ENCODE data around the gene TMCC3.

DNA sequence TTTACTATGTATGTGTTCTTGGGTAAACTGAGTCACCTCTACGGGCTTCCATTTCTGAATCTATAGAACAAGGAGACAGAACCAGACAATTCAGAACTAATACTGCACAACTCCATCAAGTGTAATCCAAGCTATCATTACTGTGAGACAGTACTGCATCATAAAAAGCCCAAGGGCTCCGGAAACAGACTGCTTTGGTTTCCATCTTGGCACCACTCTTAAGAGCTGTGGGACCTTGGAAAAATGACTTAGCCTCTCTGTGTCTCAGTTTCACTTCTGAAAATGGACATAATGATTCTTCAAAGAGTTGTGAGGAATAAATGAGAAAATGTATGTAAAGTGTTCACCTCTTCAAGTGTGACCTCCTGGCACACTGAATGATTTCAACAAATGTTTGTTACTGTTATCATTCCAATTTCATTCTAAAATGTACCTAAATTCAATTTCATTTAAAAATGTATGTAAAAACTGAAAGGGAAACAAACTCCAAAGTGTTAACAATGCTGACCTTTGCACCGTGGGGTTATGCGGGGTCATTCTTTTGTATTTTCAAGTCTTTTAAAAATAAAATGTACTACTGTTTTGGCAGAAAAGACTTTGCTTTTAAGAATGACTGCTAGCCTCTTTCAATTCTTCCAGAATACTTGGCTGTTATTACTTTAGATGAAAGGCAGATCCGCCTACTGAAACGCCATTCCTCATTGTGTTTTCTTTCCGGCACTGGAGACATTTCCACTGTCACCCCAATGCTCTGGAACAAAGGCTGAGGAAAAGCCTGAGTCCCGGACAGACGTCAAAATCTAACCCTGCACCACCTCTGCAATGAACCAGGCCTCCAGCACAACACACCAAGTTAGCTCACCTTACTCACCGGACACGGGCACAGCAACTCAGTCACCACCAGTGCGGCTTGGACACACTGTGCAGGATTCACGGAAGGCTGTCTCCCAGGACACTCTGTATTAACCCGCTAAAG is 62.8 kb downstream of the TMCC3 start:
- no peak for TF ChIP-seq MYNN (IDR thresholded peaks at IDR 0.05)
- TF ChIP-seq MYNN (CRISPR knock-in tag; IDR thresholded peaks at IDR 0.05) = no peak
- no peak for TF ChIP-seq XRCC4 (IDR thresholded peaks at IDR 0.05; ENCODE audit: extremely low read depth, insufficient read depth, insufficient read length)
- TF ChIP-seq, protein P1, sequence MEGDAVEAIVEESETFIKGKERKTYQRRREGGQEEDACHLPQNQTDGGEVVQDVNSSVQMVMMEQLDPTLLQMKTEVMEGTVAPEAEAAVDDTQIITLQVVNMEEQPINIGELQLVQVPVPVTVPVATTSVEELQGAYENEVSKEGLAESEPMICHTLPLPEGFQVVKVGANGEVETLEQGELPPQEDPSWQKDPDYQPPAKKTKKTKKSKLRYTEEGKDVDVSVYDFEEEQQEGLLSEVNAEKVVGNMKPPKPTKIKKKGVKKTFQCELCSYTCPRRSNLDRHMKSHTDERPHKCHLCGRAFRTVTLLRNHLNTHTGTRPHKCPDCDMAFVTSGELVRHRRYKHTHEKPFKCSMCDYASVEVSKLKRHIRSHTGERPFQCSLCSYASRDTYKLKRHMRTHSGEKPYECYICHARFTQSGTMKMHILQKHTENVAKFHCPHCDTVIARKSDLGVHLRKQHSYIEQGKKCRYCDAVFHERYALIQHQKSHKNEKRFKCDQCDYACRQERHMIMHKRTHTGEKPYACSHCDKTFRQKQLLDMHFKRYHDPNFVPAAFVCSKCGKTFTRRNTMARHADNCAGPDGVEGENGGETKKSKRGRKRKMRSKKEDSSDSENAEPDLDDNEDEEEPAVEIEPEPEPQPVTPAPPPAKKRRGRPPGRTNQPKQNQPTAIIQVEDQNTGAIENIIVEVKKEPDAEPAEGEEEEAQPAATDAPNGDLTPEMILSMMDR (IDR thresholded peaks at IDR 0.05 in 2 of 3, conservative IDR thresholded peaks at IDR 0.05 in 1 of 3; ENCODE audit: insufficient read depth in 2 of 3, low read depth in 1 of 3, low read length in 3 of 3) = no peak
- no peak for TF ChIP-seq SRF (CRISPR knock-in tag; IDR thresholded peaks at IDR 0.05)
- TF ChIP-seq, protein P2, sequence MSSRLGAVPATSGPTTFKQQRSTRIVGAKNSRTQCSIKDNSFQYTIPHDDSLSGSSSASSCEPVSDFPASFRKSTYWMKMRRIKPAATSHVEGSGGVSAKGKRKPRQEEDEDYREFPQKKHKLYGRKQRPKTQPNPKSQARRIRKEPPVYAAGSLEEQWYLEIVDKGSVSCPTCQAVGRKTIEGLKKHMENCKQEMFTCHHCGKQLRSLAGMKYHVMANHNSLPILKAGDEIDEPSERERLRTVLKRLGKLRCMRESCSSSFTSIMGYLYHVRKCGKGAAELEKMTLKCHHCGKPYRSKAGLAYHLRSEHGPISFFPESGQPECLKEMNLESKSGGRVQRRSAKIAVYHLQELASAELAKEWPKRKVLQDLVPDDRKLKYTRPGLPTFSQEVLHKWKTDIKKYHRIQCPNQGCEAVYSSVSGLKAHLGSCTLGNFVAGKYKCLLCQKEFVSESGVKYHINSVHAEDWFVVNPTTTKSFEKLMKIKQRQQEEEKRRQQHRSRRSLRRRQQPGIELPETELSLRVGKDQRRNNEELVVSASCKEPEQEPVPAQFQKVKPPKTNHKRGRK (tag; IDR thresholded peaks at IDR 0.05) = no peak
- TF ChIP-seq FOXA1 (IDR thresholded peaks at IDR 0.05; ENCODE audit: borderline replicate concordance) = no peak
- TF ChIP-seq, protein P3, sequence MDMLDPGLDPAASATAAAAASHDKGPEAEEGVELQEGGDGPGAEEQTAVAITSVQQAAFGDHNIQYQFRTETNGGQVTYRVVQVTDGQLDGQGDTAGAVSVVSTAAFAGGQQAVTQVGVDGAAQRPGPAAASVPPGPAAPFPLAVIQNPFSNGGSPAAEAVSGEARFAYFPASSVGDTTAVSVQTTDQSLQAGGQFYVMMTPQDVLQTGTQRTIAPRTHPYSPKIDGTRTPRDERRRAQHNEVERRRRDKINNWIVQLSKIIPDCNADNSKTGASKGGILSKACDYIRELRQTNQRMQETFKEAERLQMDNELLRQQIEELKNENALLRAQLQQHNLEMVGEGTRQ (CRISPR knock-in tag; IDR thresholded peaks at IDR 0.05) = no peak
- no peak for TF ChIP-seq GATA2 (CRISPR knock-in tag; IDR thresholded peaks at IDR 0.05)
- no peak for TF ChIP-seq CCAR2 (IDR thresholded peaks at IDR 0.05; ENCODE audit: low read depth, low read length)
- TF ChIP-seq U2AF1 (optimal IDR thresholded peaks at IDR 0.05; ENCODE audit: low read depth, low read length) = no peak
- no peak for TF ChIP-seq DPF2 (IDR thresholded peaks at IDR 0.05)
- TF ChIP-seq, protein P4, sequence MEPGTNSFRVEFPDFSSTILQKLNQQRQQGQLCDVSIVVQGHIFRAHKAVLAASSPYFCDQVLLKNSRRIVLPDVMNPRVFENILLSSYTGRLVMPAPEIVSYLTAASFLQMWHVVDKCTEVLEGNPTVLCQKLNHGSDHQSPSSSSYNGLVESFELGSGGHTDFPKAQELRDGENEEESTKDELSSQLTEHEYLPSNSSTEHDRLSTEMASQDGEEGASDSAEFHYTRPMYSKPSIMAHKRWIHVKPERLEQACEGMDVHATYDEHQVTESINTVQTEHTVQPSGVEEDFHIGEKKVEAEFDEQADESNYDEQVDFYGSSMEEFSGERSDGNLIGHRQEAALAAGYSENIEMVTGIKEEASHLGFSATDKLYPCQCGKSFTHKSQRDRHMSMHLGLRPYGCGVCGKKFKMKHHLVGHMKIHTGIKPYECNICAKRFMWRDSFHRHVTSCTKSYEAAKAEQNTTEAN (CRISPR knock-in tag; IDR thresholded peaks at IDR 0.05) = no peak

Data from K562 (cell line).